Esophagus (tissue), 2 donors: ENCODE data around the gene COL4A1. TPM values are rescaled to one million over a fixed set of nuclear protein-coding genes. Genes with fewer than 3 reads are reported as not detected.

Source experiments
- H3K27ac ChIP-seq, 2 donors: one replicate each; pipeline ENCODE4 v1.5.1; 2013; ENCODE audit warnings: low read depth in 2 of 2, mild to moderate bottlenecking in 2 of 2, inconsistent platforms in 1 of 2, low read length in 1 of 2, moderate library complexity in 1 of 2
- H3K27me3 ChIP-seq, 2 donors: one replicate each; pipeline ENCODE4 v1.6.1; 2013; ENCODE audit warnings: low read length in 2 of 2, control low read depth in 1 of 2, mild to moderate bottlenecking in 1 of 2; ENCODE audit not compliant: insufficient read depth in 2 of 2, control insufficient read depth in 1 of 2
- H3K36me3 ChIP-seq, 2 donors: one replicate each; pipeline ENCODE4 v1.6.1; 2013; ENCODE audit warnings: low read length in 1 of 2; ENCODE audit not compliant: control insufficient read depth in 2 of 2, insufficient read depth in 2 of 2
- H3K4me1 ChIP-seq, 2 donors: one replicate each; pipeline ENCODE4 v1.6.1; 2013; ENCODE audit warnings: low read length in 1 of 2; ENCODE audit not compliant: control insufficient read depth in 2 of 2, insufficient read depth in 2 of 2
- H3K4me3 ChIP-seq, 2 donors: one replicate each; pipeline ENCODE4 v1.5.1; 2013; ENCODE audit warnings: low read length in 2 of 2, mild to moderate bottlenecking in 2 of 2, low read depth in 1 of 2, moderate library complexity in 1 of 2
- H3K9me3 ChIP-seq, 2 donors: one replicate each; pipeline ENCODE4 v1.6.1; 2013; ENCODE audit warnings: mild to moderate bottlenecking in 2 of 2, low read depth in 1 of 2, low read length in 1 of 2, moderate library complexity in 1 of 2; ENCODE audit not compliant: control insufficient read depth in 2 of 2, insufficient read depth in 1 of 2
- WGBS, 2 donors: extraction: QIAGEN DNeasy Blood & Tissue Kit; methylation state at CpG; one replicate each; pipeline ENCODE4 v1.1.7; 2013; 5-methylcytosine and 5-hydroxymethylcytosine counted together
- polyA plus RNA-seq, 2 donors: library from polyadenylated mRNA; stranded (reverse); fragments of 200-250 nt; gene quantifications; one replicate each; pipeline ENCODE4 v1.2.3, GENCODE V29; 2013
- donor health status: healthy with polysubstance abuse.
- donor health status: Bipolar disorder and iron deficiency.

The COL4A1 gene
- polyA plus RNA-seq, 2 donors: 10.4 to 23.7 TPM

GRCh38 chr13:110249326-110249725 lies 57.6 kb downstream of the COL4A1 start:
- Histone ChIP-seq H3K4me3 (no peak overlapping the region), H3K36me3 (no peaks in the 10 kb centered on the region), H3K27ac (peak overlapping the region; percentile 47 to 63), H3K9me3 (no peaks in the 10 kb centered on the region), H3K4me1 (no peaks in the 10 kb centered on the region), H3K27me3 (no peaks in the 10 kb centered on the region)
- WGBS, 2 donors: 72 to 75% methylated on average over 13 of the region's 13 CpGs

GRCh38 chr13:110248449-110249143 lies 58.4 kb downstream of the COL4A1 start:
- no peak overlapping the region for H3K4me3 ChIP-seq
- no peaks in the 10 kb centered on the region for H3K4me1 ChIP-seq
- H3K36me3 ChIP-seq: no peaks in the 10 kb centered on the region
- H3K27me3 ChIP-seq: no peaks in the 10 kb centered on the region
- no peaks in the 10 kb centered on the region for H3K9me3 ChIP-seq
- H3K27ac ChIP-seq: peak overlapping the region; percentile 7 to 67
- 92 to 94% methylated on average over 27 of the region's 27 CpGs for WGBS, 2 donors

GRCh38 chr13:110246530-110246929 lies 60.4 kb downstream of the COL4A1 start:
- no peaks in the 10 kb centered on the region for H3K9me3 ChIP-seq
- no peaks in the 10 kb centered on the region for H3K36me3 ChIP-seq
- no peak overlapping the region for H3K4me3 ChIP-seq
- no peaks in the 10 kb centered on the region for H3K27me3 ChIP-seq
- no peaks in the 10 kb centered on the region for H3K4me1 ChIP-seq
- peak overlapping the region; percentile 3 to 64 for H3K27ac ChIP-seq
- WGBS, 2 donors: 61 to 63% methylated on average over 5 of the region's 5 CpGs

- 78 to 85% methylated on average over 7 of the region's 7 CpGs for WGBS, 2 donors
- no peaks in the 10 kb centered on the region for H3K9me3 ChIP-seq
- no peaks in the 10 kb centered on the region for H3K4me1 ChIP-seq
- no peak overlapping the region for H3K27ac ChIP-seq
- H3K36me3 ChIP-seq: no peaks in the 10 kb centered on the region
- H3K27me3 ChIP-seq: no peaks in the 10 kb centered on the region
- no peak overlapping the region for H3K4me3 ChIP-seq
These were observed 61.5 kb downstream of the COL4A1 start for GRCh38 chr13:110245416-110245899.

GRCh38 chr13:110244976-110245375 lies 62.0 kb downstream of the COL4A1 start:
- Histone ChIP-seq H3K27me3 (no peaks in the 10 kb centered on the region), H3K4me3 (no peak overlapping the region), H3K9me3 (no peaks in the 10 kb centered on the region), H3K27ac (peak overlapping the region in 1 of 2 donors; percentile 8), H3K4me1 (no peaks in the 10 kb centered on the region), H3K36me3 (no peaks in the 10 kb centered on the region)
- WGBS, 2 donors: 81 to 85% methylated on average over 9 of the region's 9 CpGs

GRCh38 chr13:110244071-110244830 lies 62.7 kb downstream of the COL4A1 start:
- H3K27me3 ChIP-seq: no peaks in the 10 kb centered on the region
- no peaks in the 10 kb centered on the region for H3K9me3 ChIP-seq
- H3K36me3 ChIP-seq: no peaks in the 10 kb centered on the region
- peak overlapping the region in 1 of 2 donors; percentile 16 for H3K27ac ChIP-seq
- whole genome bisulfite sequencing, 2 donors: 59 to 68% methylated on average over 7 of the region's 7 CpGs
- H3K4me3 ChIP-seq: no peak overlapping the region
- H3K4me1 ChIP-seq: no peaks in the 10 kb centered on the region

GRCh38 chr13:110242615-110243014 lies 64.3 kb downstream of the COL4A1 start:
- no peaks in the 10 kb centered on the region for H3K4me1 ChIP-seq

GRCh38 chr13:110240943-110241342 lies 66.0 kb downstream of the COL4A1 start:
- Histone ChIP-seq H3K27ac (no peak overlapping the region), H3K27me3 (no peaks in the 10 kb centered on the region), H3K4me3 (no peak overlapping the region), H3K4me1 (peaks cover 0 to 2% of the 10 kb centered on the region in 2 donors), H3K9me3 (no peaks in the 10 kb centered on the region), H3K36me3 (no peaks in the 10 kb centered on the region)
- WGBS, 2 donors: 88 to 95% methylated on average over 7 of the region's 7 CpGs

More at GRCh38 chr13:110242615-110243014, 64.3 kb downstream of the COL4A1 start:
- 79 to 80% methylated on average over 4 of the region's 4 CpGs for WGBS, 2 donors
- Histone ChIP-seq H3K4me3 (no peak overlapping the region), H3K27ac (no peak overlapping the region), H3K27me3 (no peaks in the 10 kb centered on the region), H3K36me3 (no peaks in the 10 kb centered on the region), H3K9me3 (no peaks in the 10 kb centered on the region)

GRCh38 chr13:110240352-110240751 lies 66.6 kb downstream of the COL4A1 start:
- WGBS, 2 donors: 72 to 82% methylated on average over 10 of the region's 10 CpGs
- Histone ChIP-seq H3K4me1 (peaks cover 0 to 2% of the 10 kb centered on the region in 2 donors), H3K36me3 (no peaks in the 10 kb centered on the region), H3K4me3 (no peak overlapping the region), H3K27ac (no peak overlapping the region), H3K9me3 (no peaks in the 10 kb centered on the region), H3K27me3 (no peaks in the 10 kb centered on the region)
